ENCODE measurements around the gene PI4K2B.
A peak's percentile ranks its signal among the peaks of the same experiment; 100 is the strongest.
"Not testable (repeated sequence)": the region's sequence is repeated elsewhere in the genome, so short reads cannot be mapped to it uniquely, and the experiment has no call there.

The PI4K2B gene

GRCh38 chr4:25233194-25233593 is 639 bp upstream of the PI4K2B start:
- intact Hi-C loops (cut with micrococcal nuclease) = loop anchor here (5.0 kb wide), 1 partner anchor 144 kb away; the partner anchor contains the start of gene ANAPC4
- Mint-ChIP-seq H3K27ac (peak overlapping the region; percentile 90), H3K36me3 (ENCODE audit: low read depth) (peaks cover 30% of the 10 kb centered on the region)

GRCh38 chr4:25234390-25235370 is 847 bp downstream of the PI4K2B start:
- Mint-ChIP-seq H3K27me3 (no peaks in the 10 kb centered on the region), H3K27ac (peak overlapping the region; percentile 90), H3K9me3 (peaks cover 46% of the 10 kb centered on the region), H3K36me3 (ENCODE audit: low read depth) (peaks cover 40% of the 10 kb centered on the region), H3K4me1 (ENCODE audit: low read depth) (peaks cover 17% of the 10 kb centered on the region), H3K4me3 (peak overlapping the region; percentile 94)
- intact Hi-C loops (cut with micrococcal nuclease) = loop anchor here (2.0 to 5.0 kb wide), 3 partner anchors 74 to 143 kb away; partner anchors contain the start of genes ANAPC4, SEPSECS and ZCCHC4

More at GRCh38 chr4:25233194-25233593, 639 bp upstream of the PI4K2B start:
- Mint-ChIP-seq H3K27me3 (no peaks in the 10 kb centered on the region), H3K4me3 (peak overlapping the region; percentile 94), H3K9me3 (peaks cover 49% of the 10 kb centered on the region), H3K4me1 (ENCODE audit: low read depth) (peaks cover 11% of the 10 kb centered on the region)

- Mint-ChIP-seq H3K4me3 (peak overlapping the region; percentile 94), H3K27me3 (no peaks in the 10 kb centered on the region), H3K9me3 (peaks cover 39% of the 10 kb centered on the region), H3K36me3 (ENCODE audit: low read depth) (peaks cover 40% of the 10 kb centered on the region), H3K27ac (peak overlapping the region; percentile 90), H3K4me1 (ENCODE audit: low read depth) (peaks cover 25% of the 10 kb centered on the region)
- intact Hi-C loops (cut with micrococcal nuclease) = loop anchor here (2.0 kb wide), 2 partner anchors 75 to 77 kb away; partner anchors contain the start of genes SEPSECS and ZCCHC4
These were observed 1.6 kb downstream of the PI4K2B start for GRCh38 chr4:25235401-25235800.

GRCh38 chr4:25236030-25236429 is 2.2 kb downstream of the PI4K2B start:
- peaks cover 28% of the 10 kb centered on the region for H3K4me1 Mint-ChIP-seq (ENCODE audit: low read depth)
- peaks cover 32% of the 10 kb centered on the region for H3K9me3 Mint-ChIP-seq
- intact Hi-C loops (cut with micrococcal nuclease); H3K4me3 Mint-ChIP-seq; H3K27ac Mint-ChIP-seq; H3K27me3 Mint-ChIP-seq: not testable (repeated sequence)
- peaks cover 40% of the 10 kb centered on the region for H3K36me3 Mint-ChIP-seq (ENCODE audit: low read depth)

GRCh38 chr4:25236971-25237370 is 3.1 kb downstream of the PI4K2B start:
- Mint-ChIP-seq H3K4me1 (ENCODE audit: low read depth) (peaks cover 31% of the 10 kb centered on the region), H3K4me3 (no peak overlapping the region), H3K27me3 (no peaks in the 10 kb centered on the region), H3K9me3 (peaks cover 25% of the 10 kb centered on the region), H3K27ac (no peak overlapping the region), H3K36me3 (ENCODE audit: low read depth) (peaks cover 40% of the 10 kb centered on the region)
- intact Hi-C loops (cut with micrococcal nuclease) = no loop called here

GRCh38 chr4:25238052-25238451 is 4.2 kb downstream of the PI4K2B start:
- H3K4me3 Mint-ChIP-seq = no peak overlapping the region
- H3K27ac Mint-ChIP-seq = no peak overlapping the region
- H3K27me3 Mint-ChIP-seq = no peaks in the 10 kb centered on the region
- H3K4me1 Mint-ChIP-seq (ENCODE audit: low read depth) = peaks cover 35% of the 10 kb centered on the region
- peaks cover 33% of the 10 kb centered on the region for H3K36me3 Mint-ChIP-seq (ENCODE audit: low read depth)
- intact Hi-C loops (cut with micrococcal nuclease) = no loop called here
- peaks cover 15% of the 10 kb centered on the region for H3K9me3 Mint-ChIP-seq

GRCh38 chr4:25239528-25239927 is 5.7 kb downstream of the PI4K2B start:
- Mint-ChIP-seq H3K9me3 (peaks cover 19% of the 10 kb centered on the region), H3K36me3 (ENCODE audit: low read depth) (peaks cover 28% of the 10 kb centered on the region), H3K4me1 (ENCODE audit: low read depth) (peaks cover 35% of the 10 kb centered on the region)
- intact Hi-C loops (cut with micrococcal nuclease); H3K4me3 Mint-ChIP-seq; H3K27ac Mint-ChIP-seq; H3K27me3 Mint-ChIP-seq: not testable (repeated sequence)

- Mint-ChIP-seq H3K27ac (peak overlapping the region; percentile 62), H3K4me3 (peak overlapping the region; percentile 41), H3K4me1 (ENCODE audit: low read depth) (peaks cover 31% of the 10 kb centered on the region), H3K9me3 (peaks cover 31% of the 10 kb centered on the region), H3K36me3 (ENCODE audit: low read depth) (peaks cover 27% of the 10 kb centered on the region)
- H3K27me3 Mint-ChIP-seq; intact Hi-C loops (cut with micrococcal nuclease): not testable (repeated sequence)
These were observed 6.9 kb downstream of the PI4K2B start for GRCh38 chr4:25240754-25241210.

GRCh38 chr4:25242195-25242594 is 8.4 kb downstream of the PI4K2B start:
- H3K4me3 Mint-ChIP-seq; H3K27ac Mint-ChIP-seq; H3K27me3 Mint-ChIP-seq; intact Hi-C loops (cut with micrococcal nuclease): not testable (repeated sequence)
- H3K9me3 Mint-ChIP-seq = peaks cover 35% of the 10 kb centered on the region
- H3K36me3 Mint-ChIP-seq (ENCODE audit: low read depth) = peaks cover 27% of the 10 kb centered on the region
- H3K4me1 Mint-ChIP-seq (ENCODE audit: low read depth) = peaks cover 29% of the 10 kb centered on the region

GRCh38 chr4:25245181-25245580 is 11.3 kb downstream of the PI4K2B start:
- H3K4me3 Mint-ChIP-seq = no peak overlapping the region
- H3K27ac Mint-ChIP-seq = no peak overlapping the region
- no peaks in the 10 kb centered on the region for H3K27me3 Mint-ChIP-seq
- H3K9me3 Mint-ChIP-seq = peaks cover 26% of the 10 kb centered on the region
- intact Hi-C loops (cut with micrococcal nuclease) = no loop called here
- peaks cover 24% of the 10 kb centered on the region for H3K4me1 Mint-ChIP-seq (ENCODE audit: low read depth)
- H3K36me3 Mint-ChIP-seq (ENCODE audit: low read depth) = peaks cover 14% of the 10 kb centered on the region

- Mint-ChIP-seq H3K4me3 (no peak overlapping the region), H3K27me3 (no peaks in the 10 kb centered on the region), H3K9me3 (peaks cover 26% of the 10 kb centered on the region), H3K27ac (no peak overlapping the region), H3K4me1 (ENCODE audit: low read depth) (peaks cover 23% of the 10 kb centered on the region), H3K36me3 (ENCODE audit: low read depth) (peaks cover 14% of the 10 kb centered on the region)
- intact Hi-C loops (cut with micrococcal nuclease) = no loop called here
These were observed 13.1 kb downstream of the PI4K2B start for GRCh38 chr4:25246680-25247611.

- H3K4me3 Mint-ChIP-seq; intact Hi-C loops (cut with micrococcal nuclease); H3K27me3 Mint-ChIP-seq; H3K27ac Mint-ChIP-seq: not testable (repeated sequence)
- Mint-ChIP-seq H3K4me1 (ENCODE audit: low read depth) (peaks cover 18% of the 10 kb centered on the region), H3K36me3 (ENCODE audit: low read depth) (peaks cover 13% of the 10 kb centered on the region), H3K9me3 (peaks cover 23% of the 10 kb centered on the region)
These were observed 15.0 kb downstream of the PI4K2B start for GRCh38 chr4:25248875-25249274.

- H3K4me1 Mint-ChIP-seq (ENCODE audit: low read depth) = peaks cover 18% of the 10 kb centered on the region
- H3K9me3 Mint-ChIP-seq = peaks cover 17% of the 10 kb centered on the region
- H3K27me3 Mint-ChIP-seq; H3K4me3 Mint-ChIP-seq; H3K27ac Mint-ChIP-seq; H3K36me3 Mint-ChIP-seq (ENCODE audit: low read depth); intact Hi-C loops (cut with micrococcal nuclease): not testable (repeated sequence)
These were observed 15.7 kb downstream of the PI4K2B start for GRCh38 chr4:25249494-25249893.
